ENCODE measurements around the gene AKT1S1.

GRCh38 chr19:49870309-49870901 is 6.8 kb downstream of the AKT1S1 start:
- no peak for TF ChIP-seq CTCF (IDR thresholded peaks at IDR 0.05)
- TF ChIP-seq EZH2 (IDR thresholded peaks at IDR 0.05; ENCODE audit: borderline replicate concordance, insufficient read depth, low read depth, low read length, poor library complexity, severe bottlenecking) = no peak
